ENCODE measurements around the gene KRT33B.
"Not testable (repeated sequence)": the region's sequence is repeated elsewhere in the genome, so short reads cannot be mapped to it uniquely, and the experiment has no call there.

The KRT33B gene

DNA sequence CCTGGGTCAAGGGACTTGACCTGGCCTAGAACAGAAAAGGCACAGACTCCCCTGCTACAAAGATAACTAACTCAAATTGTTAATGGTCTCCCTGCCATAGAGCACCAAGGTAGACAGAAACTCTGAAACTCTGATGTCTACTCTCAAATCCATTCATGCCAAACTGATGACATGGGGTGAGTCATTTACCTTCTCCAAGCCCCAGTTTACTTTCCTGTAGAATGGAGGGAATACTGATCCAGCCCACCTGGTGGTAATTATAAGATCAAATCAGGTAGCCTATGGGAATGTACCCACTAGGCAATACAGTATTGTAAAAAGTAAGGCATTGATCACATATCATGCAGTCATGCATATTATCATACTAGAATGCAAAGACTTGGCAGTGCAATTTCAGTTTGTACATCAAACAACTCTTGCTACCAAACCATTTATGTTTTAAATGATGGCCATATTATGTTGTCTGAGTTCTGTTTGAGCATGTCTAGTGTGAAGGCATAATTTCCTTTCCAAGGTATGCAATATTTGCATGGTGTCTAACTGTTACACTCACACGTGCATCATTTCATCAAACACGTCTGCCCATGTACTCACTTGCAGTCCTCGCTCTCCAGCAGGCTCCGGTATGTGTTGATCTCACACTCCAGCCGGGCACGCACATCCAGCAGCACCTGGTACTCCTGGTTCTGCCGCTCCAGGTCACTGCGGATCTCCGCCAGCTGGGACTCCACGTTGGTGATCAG lies 24.8 kb upstream of the KRT33B start:
- no peak overlapping the region for H3K4me3 ChIP-seq

DNA sequence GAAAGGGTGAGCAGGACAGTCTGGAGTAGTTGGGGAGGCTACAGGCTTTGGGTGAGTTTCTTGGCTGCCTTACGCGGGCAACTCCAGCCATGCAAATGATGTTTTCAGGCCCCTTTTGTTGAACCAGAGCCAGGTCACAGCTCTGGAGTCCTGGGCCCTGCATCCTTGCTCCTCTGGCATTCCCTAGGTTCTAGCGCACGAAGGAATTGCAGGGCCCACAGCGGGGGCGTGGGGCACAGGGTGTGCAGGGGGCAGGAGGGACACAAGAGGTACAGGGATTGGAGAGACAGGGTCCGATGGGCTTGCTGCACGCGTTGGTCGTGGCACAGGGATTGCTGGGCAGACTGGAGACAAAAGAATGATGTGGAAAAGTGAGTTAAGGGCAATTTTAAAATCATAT lies 24.2 kb upstream of the KRT33B start:
- H3K27ac ChIP-seq: peak overlapping the region in 9 of 21 experiments; percentile 8 to 81 (median 52)
- H3K4me3 ChIP-seq: no peak overlapping the region

More for the DNA sequence above, 24.8 kb upstream of the KRT33B start:
- peak overlapping the region in 11 of 21 experiments; percentile 21 to 81 (median 45) for H3K27ac ChIP-seq

DNA sequence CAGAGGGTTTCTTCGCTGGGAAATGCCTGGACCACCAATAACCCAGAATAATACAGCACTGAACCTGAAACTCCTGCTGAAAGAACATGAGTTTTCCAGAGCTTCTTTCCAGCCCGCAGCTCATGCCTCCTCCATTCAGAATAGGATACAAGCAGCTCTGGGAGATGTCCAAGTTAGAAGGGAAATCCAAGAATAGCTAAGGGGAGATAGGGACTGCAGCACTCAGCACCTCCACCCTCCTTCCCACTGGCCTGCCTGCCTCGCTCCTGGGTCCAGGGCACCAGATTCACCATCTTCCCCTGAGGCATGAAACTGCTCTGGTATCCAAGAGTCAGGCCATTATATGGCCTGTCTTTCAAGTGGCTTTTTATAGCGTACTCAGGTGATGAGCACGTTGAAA lies 23.7 kb upstream of the KRT33B start:
- Histone ChIP-seq H3K4me3 (no peak overlapping the region), H3K27ac (peak overlapping the region in 5 of 21 experiments; percentile 35 to 81 (median 56))

DNA sequence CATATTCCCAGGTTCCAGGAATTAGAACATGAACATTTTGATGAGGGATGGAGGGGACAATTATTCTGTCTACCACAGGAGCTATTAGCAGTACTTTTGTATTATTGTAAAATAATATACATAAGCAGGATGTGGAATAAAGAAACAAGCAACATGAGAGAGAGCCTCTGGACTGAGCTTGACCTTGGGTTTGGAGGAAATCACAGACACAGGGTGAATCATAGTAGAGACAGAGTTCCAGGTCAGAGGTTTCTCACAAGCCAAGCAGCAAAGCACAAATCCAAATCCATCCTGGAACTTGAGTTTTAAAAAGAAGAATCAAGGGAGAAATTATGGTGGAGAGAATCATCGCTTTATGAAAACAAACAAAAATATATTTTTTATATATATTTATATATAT lies 22.7 kb upstream of the KRT33B start:
- Histone ChIP-seq H3K27ac (no peak overlapping the region), H3K4me3 (no peak overlapping the region)

DNA sequence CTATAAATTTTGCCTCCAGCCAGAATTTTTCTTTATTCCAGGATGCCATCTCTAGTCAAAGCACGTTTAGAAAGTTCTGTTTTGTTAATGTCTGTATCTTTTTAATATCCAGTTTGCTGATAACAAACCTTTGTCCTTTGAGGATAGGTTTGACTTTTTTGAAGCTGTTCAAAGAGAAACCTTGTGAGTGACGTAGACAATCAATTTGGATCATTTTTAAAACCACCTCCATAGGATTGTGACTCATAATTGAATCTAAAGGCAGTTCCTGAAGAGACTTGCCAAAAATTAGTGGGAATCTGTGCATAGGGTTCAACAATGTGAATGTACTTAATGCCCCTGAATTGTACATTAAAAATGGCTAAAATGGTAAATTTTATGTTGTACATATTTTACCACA lies 21.9 kb upstream of the KRT33B start:
- Histone ChIP-seq H3K4me3 (no peak overlapping the region), H3K27ac (no peak overlapping the region)

DNA sequence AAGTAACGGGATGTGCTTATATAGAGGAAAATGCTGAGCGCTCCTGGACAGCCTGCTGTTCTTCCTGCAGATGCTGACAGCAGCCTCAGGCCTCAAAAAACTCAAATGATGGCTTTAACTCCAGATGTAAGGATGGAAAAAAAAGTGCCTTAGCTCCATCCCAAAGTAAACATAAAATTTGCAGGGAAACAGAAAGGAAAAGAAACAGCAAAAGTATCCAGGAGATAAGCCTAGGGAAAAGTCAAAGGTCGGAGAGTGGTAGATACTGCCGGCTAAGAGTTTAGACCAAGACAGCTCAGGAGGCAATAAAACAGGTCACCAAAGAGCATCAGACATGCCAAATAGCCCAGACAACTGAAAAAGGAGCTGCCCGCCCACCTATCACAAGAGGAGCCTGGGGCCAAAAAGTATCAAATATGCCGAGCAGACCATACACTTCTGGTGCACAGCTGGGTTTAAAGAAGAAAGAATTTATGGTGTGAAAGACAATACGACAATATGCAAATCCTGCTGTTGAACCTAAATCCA lies 20.9 kb upstream of the KRT33B start:
- Histone ChIP-seq H3K27ac (no peak overlapping the region), H3K4me3 (no peak overlapping the region)

DNA sequence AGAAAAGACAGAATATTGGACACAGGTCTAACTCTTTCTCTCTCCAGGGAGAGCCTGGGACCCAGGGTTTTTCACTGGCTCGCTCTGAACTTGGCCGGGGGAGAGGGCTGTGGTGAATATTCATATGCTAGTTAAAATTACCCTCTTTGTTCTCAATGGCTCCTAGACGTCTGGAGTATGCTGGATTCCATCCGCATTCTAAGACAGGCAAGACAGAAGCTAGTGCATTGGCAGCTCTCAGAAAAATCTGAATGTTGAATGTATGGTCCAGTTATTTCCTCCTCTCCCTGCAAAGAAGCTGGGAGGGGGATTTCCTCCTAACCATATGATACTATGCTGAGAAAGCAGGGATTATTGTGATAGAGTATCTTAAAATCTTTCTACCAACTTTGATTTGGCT lies 18.1 kb upstream of the KRT33B start:
- H3K27ac ChIP-seq: no peak overlapping the region
- no peak overlapping the region for H3K4me3 ChIP-seq

DNA sequence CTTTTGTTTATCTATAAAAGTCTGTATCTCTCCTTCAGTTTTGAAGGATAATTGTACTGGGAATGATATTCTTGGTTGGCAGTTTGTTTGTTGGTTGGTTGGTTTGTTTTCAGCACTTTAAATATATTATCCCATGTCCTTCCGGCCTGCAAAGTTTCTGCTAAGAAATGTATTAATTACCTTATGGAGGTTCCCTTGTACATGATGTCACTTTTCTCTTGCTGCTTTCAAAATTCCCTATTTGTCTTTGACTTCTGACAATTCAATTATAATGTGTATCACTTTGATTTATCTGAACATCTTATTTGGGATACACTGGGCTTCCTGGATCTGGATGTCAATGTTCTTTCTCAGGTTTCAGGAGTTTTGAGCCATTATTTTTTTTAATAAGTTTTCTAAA lies 16.6 kb upstream of the KRT33B start:
- H3K4me3 ChIP-seq: no peak overlapping the region
- no peak overlapping the region for H3K27ac ChIP-seq

DNA sequence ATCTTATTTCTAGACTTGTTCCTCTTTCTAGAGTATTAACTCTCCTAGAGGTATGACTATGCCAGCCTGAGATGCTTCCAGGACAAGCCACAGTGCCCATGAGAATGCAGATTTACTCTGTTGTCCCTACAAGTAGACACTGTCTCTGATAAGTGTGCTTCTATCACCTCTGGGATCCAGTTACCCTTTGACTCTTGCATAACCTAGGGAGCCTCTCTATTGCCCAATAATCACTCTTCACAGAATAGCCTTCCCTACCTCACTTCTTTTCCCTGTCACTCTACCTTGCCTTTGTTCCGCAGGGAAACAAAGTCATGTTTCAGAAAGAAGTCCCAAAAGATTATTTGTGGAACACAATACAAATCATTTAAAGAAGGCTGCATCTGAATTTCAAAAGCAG lies 14.1 kb upstream of the KRT33B start:
- Histone ChIP-seq H3K27ac (no peak overlapping the region), H3K4me3 (no peak overlapping the region)

DNA sequence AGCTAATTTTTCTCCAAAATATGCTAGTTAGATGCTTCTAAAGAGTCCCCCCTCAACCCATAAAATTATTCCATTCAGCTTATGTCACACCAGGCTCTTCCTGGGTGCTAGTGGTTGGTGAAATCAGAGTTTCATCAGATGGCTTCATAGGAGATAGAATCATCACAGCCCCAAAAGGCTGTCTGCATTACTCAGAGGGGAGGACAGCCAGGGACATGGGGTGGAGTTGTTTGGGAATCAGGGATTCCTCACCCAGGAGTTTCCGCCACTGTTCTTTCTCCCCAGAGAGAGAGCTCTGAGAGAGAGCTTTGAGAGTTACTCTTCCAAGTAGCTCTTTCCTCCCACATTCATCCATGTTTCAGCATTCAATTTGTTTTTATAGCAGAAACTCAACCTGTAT lies 12.8 kb upstream of the KRT33B start:
- Histone ChIP-seq H3K27ac (peak overlapping the region in 2 of 21 experiments; percentile 14 to 42), H3K4me3 (no peak overlapping the region)

DNA sequence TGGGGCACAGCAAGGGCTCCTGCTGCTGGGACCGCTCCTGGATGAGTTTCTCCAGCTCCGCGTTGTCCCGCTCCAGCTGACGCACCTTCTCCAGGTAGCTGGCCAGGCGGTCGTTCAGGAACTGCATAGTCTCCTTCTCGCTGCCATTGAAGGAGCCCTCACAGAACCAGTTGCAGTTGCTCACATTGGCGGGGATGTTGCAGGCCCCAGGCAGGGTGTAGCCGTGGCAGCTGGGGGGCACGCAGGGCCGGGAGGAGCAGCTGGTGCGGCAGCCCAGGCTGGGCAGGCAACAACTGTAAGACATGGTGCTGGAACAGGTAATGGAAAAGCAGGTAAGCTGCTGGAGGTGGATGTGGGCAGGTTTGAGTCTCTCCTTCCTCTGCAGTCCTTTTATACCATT lies 12.3 kb upstream of the KRT33B start, which contains the start of gene KRT34:
TSS of gene KRT34 (minus strand) at position 364 of the 400 bp plus-strand sequence. CDS start at position 304, 60 bp downstream.
- H3K27ac ChIP-seq: peak within 1 kb of the TSS in 2 of 21 experiments; percentile 14 to 42
- not testable (repeated sequence) for H3K4me3 ChIP-seq

DNA sequence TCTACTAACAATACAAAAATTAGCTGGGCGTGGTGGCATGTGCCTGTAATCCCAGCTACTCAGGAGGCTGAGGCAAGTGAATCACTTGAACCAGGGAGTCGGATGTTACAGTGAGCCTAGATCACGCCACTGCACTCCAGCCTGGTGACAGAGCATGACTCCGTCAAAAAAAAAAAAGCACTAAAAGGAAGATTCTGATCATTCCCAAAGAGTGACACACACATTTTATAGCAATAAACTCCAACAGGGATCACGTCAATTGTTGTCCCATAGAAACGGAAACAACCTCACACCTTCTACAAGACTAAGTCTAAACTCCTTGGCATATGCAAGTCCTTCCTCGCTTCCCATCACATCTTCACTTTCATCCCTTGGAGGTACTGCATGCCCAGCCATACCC lies 10.5 kb upstream of the KRT33B start:
- H3K4me3 ChIP-seq, H3K27ac ChIP-seq: not testable (repeated sequence)

DNA sequence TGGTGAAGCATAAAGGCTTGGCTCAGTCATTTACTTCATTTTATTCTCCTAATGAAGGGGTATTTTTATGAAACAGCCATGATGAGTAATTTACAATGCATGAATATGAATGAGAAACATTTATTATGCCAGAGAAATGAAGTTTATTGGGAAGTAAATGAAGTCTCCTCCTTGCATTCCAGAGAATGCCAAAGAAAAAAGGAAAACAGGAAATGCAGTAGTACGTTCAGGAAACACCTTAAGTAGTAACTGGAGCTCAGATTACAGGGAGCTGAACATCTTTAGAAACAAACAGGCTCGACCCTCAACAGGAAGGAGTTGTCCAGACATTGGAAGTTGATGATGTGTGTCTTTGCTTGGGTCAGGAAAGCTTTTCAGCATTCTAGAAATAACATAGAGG lies 7.9 kb upstream of the KRT33B start:
- Histone ChIP-seq H3K4me3 (no peak overlapping the region), H3K27ac (peak overlapping the region in 1 of 21 experiments; percentile 18)

DNA sequence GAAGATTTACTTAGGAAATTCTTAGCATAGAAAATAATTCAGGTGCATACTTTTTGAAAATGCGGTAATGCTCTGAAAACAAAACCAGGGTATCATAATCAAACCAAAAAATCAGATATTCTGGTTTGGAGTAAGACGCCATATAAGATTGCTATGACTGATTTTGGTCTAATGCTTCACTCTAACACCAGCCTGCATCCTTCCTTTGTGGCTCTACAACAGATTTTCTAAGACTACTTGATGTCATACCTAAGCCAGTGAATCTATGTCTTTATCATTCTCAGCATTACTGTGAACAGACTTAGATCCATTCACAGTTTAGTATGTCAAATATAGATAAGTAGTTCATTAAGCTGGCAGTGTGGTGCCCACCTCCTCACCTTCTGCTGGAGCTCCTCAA lies 590 bp downstream of the KRT33B start:
- no peak overlapping the region for H3K4me3 ChIP-seq
- H3K27ac ChIP-seq: no peak overlapping the region

DNA sequence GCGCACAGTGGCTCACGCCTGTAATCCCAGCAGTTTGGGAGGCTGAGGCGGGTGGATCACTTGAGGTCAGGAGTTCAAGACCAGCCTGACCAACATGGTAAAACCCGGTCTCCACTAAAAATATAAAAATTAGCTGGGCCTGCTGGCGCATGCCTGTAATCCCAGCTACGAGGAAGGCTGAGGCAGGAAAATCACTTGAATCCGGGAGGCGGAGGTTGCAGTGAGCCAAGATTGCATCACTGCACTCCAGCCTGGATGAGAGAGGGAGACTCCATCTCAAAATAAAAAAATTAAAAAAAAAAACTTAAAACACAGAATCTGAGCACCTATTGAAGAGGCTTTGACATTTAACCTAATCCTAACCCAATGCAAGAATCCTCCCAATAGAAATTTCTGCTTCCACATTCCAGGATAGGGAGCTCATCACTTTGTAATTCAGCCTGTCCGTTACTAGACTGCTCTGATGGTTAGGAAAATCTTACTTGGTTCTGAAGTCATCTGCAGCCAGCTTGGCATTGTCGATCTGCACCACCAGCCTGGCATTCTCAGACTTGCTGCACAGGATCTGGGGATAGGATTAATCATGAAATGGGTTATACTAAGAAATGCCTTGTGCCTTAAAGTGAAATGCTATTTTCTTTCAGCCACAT lies 2.1 kb downstream of the KRT33B start:
- Histone ChIP-seq H3K4me3 (no peak overlapping the region), H3K27ac (no peak overlapping the region)

DNA sequence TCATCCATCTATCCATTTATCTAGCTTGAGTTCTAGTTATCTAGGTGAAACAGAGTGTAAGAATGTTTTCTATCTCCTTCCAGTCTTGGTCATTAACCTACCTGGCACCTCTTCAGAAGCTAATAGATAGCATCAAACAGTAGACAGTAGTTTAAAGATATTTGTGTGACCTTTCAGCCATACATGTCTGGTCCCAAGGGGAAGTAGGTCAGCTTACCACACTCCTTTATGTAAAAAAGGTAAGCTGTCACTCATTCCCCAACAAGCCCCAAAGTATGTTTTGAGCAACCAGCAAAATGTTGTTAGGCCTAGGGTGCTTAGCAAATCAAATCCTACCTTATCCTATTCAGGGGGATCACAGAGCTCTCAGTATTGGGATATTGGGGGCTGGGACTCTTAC lies 3.5 kb downstream of the KRT33B start:
- no peak overlapping the region for H3K4me3 ChIP-seq
- H3K27ac ChIP-seq: no peak overlapping the region

DNA sequence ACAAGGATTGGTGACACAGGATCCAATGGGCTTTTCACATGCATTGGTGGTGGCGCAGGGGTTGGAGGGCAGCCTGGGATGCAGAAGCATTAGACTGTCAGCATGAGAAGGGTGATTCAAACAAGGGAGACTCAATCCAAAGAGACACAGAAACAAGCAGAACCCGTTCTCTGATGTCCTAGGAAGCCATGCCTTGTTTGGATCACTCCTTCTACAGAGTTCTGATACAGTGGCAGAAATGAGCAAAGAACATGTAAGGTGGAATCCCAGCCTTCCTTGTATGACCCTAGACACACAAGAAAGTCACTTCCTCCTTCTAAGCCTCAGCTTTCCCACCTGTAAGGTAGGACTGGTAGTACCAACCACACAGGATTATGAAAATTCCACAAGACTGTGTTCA lies 5.7 kb downstream of the KRT33B start:
- Histone ChIP-seq H3K27ac (no peak overlapping the region), H3K4me3 (no peak overlapping the region)

DNA sequence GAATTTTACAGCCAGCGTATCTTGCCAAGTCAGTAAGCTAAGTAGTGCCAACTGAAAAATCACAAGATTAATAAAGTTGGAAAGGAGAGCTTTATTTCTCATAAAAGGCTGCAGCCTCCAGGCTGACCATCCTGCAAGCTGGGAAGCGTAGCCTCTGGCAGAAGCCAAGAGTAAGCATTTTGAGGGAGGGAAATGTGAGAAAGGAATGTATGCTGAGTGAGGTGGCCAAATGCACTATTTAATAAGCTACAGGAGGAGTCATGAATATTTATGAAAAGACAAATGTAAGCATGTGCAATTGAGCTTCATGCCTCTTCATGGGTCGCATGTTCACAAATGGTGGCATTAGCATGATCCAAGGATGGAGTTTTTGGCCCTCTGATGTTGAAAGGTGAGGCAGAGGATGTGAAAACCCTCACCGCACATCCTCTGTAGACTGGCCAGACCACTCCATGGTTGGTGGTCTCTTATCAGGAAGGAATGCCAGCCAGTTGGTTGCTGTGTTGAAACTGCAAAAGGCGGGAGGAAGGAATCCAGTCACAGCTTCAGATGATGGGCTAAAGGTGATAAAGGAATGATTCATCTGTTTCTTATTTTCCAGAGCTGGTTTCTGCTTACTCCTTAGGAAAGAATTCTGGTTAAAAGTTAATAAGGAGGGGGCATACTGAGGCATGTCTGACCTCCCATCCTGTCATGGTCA lies 9.2 kb downstream of the KRT33B start:
- Histone ChIP-seq H3K4me3 (no peak overlapping the region), H3K27ac (no peak overlapping the region)

DNA sequence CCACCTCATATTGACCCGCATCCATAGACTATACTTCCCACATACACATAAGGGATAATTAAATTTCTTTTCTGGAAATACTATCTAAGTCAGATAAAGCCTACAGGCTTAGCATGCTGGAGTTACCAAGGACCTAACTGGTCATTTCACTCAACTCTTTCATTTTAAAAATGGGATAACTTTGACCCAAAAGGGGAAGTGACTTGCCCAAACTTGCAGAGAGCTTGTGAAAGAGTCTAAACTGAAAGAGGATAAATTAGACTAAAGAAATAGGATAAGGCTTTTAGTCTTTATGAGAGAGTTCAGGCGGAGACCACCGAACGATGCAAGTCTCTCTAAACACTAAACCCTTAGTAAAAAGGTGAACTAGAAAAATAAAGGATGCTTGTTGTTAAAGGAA lies 15.1 kb downstream of the KRT33B start:
- Histone ChIP-seq H3K4me3 (no peak overlapping the region), H3K27ac (no peak overlapping the region)

DNA sequence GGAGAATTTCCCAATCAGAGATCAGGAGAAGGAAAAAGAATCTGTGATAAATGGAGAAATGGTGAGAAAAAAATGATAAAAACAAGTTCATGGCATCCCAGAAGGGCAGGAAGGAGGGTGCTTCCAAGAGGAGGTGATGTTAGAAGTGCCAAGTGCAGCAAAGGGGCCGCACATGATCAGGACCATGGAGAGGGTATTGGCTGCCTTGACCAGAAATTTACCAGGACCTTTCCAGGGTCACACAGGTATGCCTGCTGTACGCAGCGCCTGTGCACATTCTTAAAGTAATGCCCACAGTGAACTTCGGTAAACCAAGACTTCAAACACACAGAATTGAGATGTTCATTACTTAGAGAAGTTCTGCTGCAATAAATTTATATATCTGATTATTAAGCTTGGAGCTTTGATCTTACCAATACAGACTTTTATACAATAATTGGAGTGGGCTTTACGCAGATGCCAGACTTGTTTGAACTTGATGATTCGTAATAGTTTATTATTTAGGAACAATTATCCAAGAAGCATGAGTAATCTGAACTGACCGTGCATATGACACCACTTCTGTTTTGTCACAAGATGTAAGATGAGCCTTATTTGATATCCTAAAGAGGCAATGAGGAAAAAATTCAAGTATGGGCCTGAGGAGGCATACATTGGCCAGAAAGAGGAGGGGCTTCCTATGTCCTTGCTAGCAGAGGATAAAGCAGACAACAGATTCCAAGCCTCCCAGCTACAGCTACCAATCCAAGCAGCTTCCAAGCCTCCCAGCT lies 16.8 kb downstream of the KRT33B start:
- Histone ChIP-seq H3K27ac (no peak overlapping the region), H3K4me3 (no peak overlapping the region)
